HepG2 (cell line): ENCODE measurements around the gene CFAP54. TPM values are rescaled to one million over a fixed set of nuclear protein-coding genes. Genes with fewer than 3 reads are reported as not detected.

Experiments
- ATAC-seq: fragments of 200-7000 bp; cut with Tn5 transposase; 3 replicates; pipeline ENCODE4 v1.9.1; 2020; ENCODE audit warnings: mild to moderate bottlenecking, moderate library complexity
- BruUV-seq: library from RNA; stranded (reverse); fragments of 400-500 nt; replicated peaks from 2 replicates; lab custom pipeline; 2021; lab: Mats Ljungman, UMichigan
- CTCF ChIA-PET: fragments of 300-600 bp; formaldehyde crosslinking; extraction: SDS; loops from one replicate; lab custom pipeline; 2021; ENCODE audit warnings: low total read pairs, inconsistent platforms, low intra/inter-chr PET ratio; lab: Yijun Ruan, JAX
- POLR2A ChIA-PET: fragments of 350-600 bp; sonication (Branson Sonifier 250); formaldehyde crosslinking; loops from one replicate; lab custom pipeline; 2020; ENCODE audit warnings: antibody characterized with exemption, inconsistent platforms; lab: Yijun Ruan, JAX
- DNase-seq: peaks from one replicate; pipeline ENCODE4 v3.0.0-alpha.2; 2015; ENCODE audit warnings: low spot score
- FAIRE-seq: peaks from 3 replicates; lab custom pipeline; 2011; peaks lifted over from hg19 to GRCh38; lab: Jason Lieb, UNC
- H2AFZ ChIP-seq: one replicate; pipeline ENCODE4 v1.6.1; 2011; ENCODE audit warnings: low read length, inconsistent platforms
- H3K27ac ChIP-seq: fragments of 300-600 bp; 3 replicates; pipeline ENCODE4 v1.8.0; 2011; ENCODE audit warnings: mixed run types, mild to moderate bottlenecking, mixed read lengths, low read length, inconsistent platforms; ENCODE audit not compliant: insufficient read depth; ENCODE audit errors: extremely low read length
- H3K27me3 ChIP-seq, 2 experiments: fragments of 200-600 bp in 1 of 2; 2 replicates in 1 of 2; 3 replicates in 1 of 2; pipeline versions ENCODE4 v1.6.0 to v1.8.0; 2011; ENCODE audit warnings: low read length in 2 of 2, mild to moderate bottlenecking in 2 of 2, moderate library complexity in 2 of 2, inconsistent platforms in 1 of 2; ENCODE audit not compliant: insufficient read depth in 2 of 2, control insufficient read depth in 1 of 2
- H3K36me3 ChIP-seq, 2 experiments: fragments of 200-600 bp in 1 of 2; replicated peaks in 1 of 2; 2 replicates in 1 of 2; 3 replicates in 1 of 2; pipeline versions ENCODE4 v1.5.1 to v1.8.0; 2011; ENCODE audit warnings: low read length in 2 of 2, inconsistent platforms in 1 of 2; ENCODE audit not compliant: insufficient read depth in 2 of 2, control insufficient read depth in 1 of 2
- H3K4me1 ChIP-seq: 2 replicates; pipeline ENCODE4 v1.5.1; 2012; ENCODE audit warnings: low read length, inconsistent platforms; ENCODE audit not compliant: insufficient read depth
- H3K4me2 ChIP-seq: 2 replicates; pipeline ENCODE4 v1.6.0; 2011; ENCODE audit warnings: low read depth, low read length, inconsistent platforms
- H3K4me3 ChIP-seq, 3 experiments: fragments of 200-600 bp in 1 of 3; sonication (generic), shearing (Covaris generic) in 1 of 3; replicated peaks in 1 of 3; 2 replicates each; pipeline ENCODE4 v1.5.1; 2011 to 2016; ENCODE audit warnings: low read length in 3 of 3, inconsistent platforms in 2 of 3, low read depth in 2 of 3, mild to moderate bottlenecking in 2 of 3, control low read depth in 1 of 3, mixed read lengths in 1 of 3; ENCODE audit not compliant: insufficient read depth in 1 of 3
- H3K79me2 ChIP-seq: one replicate; pipeline ENCODE4 v1.6.1; 2011; ENCODE audit warnings: low read length, inconsistent platforms; ENCODE audit not compliant: insufficient read depth
- H3K9ac ChIP-seq: 2 replicates; pipeline ENCODE4 v1.6.0; 2011; ENCODE audit warnings: mild to moderate bottlenecking, low read depth, low read length, inconsistent platforms; ENCODE audit not compliant: insufficient read depth
- H3K9me3 ChIP-seq: 2 replicates; pipeline ENCODE4 v1.5.1; 2012; ENCODE audit warnings: mild to moderate bottlenecking, low read length
- H4K20me1 ChIP-seq: 2 replicates; pipeline ENCODE4 v1.6.0; 2011; ENCODE audit warnings: inconsistent platforms, mild to moderate bottlenecking, low read length, moderate library complexity; ENCODE audit not compliant: insufficient read depth
- ARID5B ChIP-seq: IDR thresholded peaks from 2 replicates; pipeline ENCODE4 v1.4.0; 2020; ENCODE audit warnings: mild to moderate bottlenecking, missing genetic modification reagents
- CHD4 ChIP-seq: fragments of 200-600 bp; sonication (generic); IDR thresholded peaks from 2 replicates; pipeline ENCODE4 v1.7.0; 2017; ENCODE audit warnings: mild to moderate bottlenecking, low read length, borderline replicate concordance
- GATAD2A ChIP-seq: IDR thresholded peaks from 2 replicates; pipeline ENCODE4 v1.6.1; 2016
- IKZF5 ChIP-seq: IDR thresholded peaks from 2 replicates; pipeline ENCODE4 v1.6.1; 2018; ENCODE audit warnings: missing genetic modification reagents, mild to moderate bottlenecking, missing compliant biosample characterization
- NR2C2 ChIP-seq: sonication (generic); formaldehyde crosslinking; IDR thresholded peaks from 2 replicates; pipeline ENCODE4 v1.4.0; 2020; ENCODE audit warnings: missing genetic modification reagents, mild to moderate bottlenecking, moderate library complexity, borderline replicate concordance
- ZNF17 ChIP-seq: sonication (generic); formaldehyde crosslinking; IDR thresholded peaks from 2 replicates; pipeline ENCODE4 v1.5.0; 2020; ENCODE audit warnings: mild to moderate bottlenecking, missing genetic modification reagents
- ZNF33A ChIP-seq: sonication (generic); formaldehyde crosslinking; IDR thresholded peaks from 2 replicates; pipeline ENCODE4 v1.5.1; 2020; ENCODE audit warnings: missing genetic modification reagents, mild to moderate bottlenecking, moderate library complexity, borderline replicate concordance
- ZNF512B ChIP-seq: sonication (generic); formaldehyde crosslinking; IDR thresholded peaks from 2 replicates; pipeline ENCODE4 v1.5.1; 2020; ENCODE audit warnings: missing genetic modification reagents, mild to moderate bottlenecking, borderline replicate concordance
- WGBS: methylation state at CpG from one replicate; pipeline ENCODE4 v1.1.6; 2017; ENCODE audit warnings: low lambda C conversion rate; 5-methylcytosine and 5-hydroxymethylcytosine counted together
- in situ Hi-C: cut with HindIII; loops from 2 replicates; pipeline ENCODE4 v1.10.0; 2017; ENCODE audit warnings: low pct_unique_long_range_greater_than_20kb; ENCODE audit not compliant: extremely low pct_ligation_motif_present
- intact Hi-C: fragments of 100-400 bp; cut with micrococcal nuclease; formaldehyde crosslinking; loops from one replicate; pipeline ENCODE4 v1.10.0; 2022; ENCODE audit not compliant: unreplicated experiment
- polyA plus RNA-seq, 8 experiments: library from polyadenylated mRNA; depleted of rRNA in 3 of 8; stranded (reverse) in 7 of 8; unstranded in 1 of 8; fragments of >200 nt; fragmentation: Illumina TruSeq in 4 of 8; extraction: Trizol in 4 of 8; gene quantifications; 2 replicates each; pipeline versions ENCODE4 v1.2.1 to v1.2.3, GENCODE V29; 2011 to 2016; ENCODE audit warnings: low read depth in 4 of 8, missing spikeins in 1 of 8, mixed read lengths in 1 of 8; ENCODE audit not compliant: insufficient read depth in 1 of 8
- total RNA-seq, 5 experiments: library from RNA; depleted of rRNA; stranded (reverse); fragments of >200 nt; fragmentation: Illumina TruSeq; extraction: Trizol; gene quantifications; 2 replicates each; pipeline ENCODE4 v1.2.3, GENCODE V29; 2016; ENCODE audit warnings: low read depth in 1 of 5

Gene CFAP54
- total and polyA plus RNA-seq, 2 of the 13 experiments (the other 11 are each of a cell fraction or from before 2014, with no cell fraction given) = not detected

GRCh38 chr12:96687719-96688118 lies 198.3 kb downstream of the CFAP54 start:
- WGBS = 35% methylated on average over 4 of the region's 4 CpGs
- Histone ChIP-seq H3K27ac (no peak overlapping the region), H3K4me3 (no peak overlapping the region), H2AFZ (no peak overlapping the region), H3K4me1 (no peaks in the 10 kb centered on the region), H3K4me2 (no peak overlapping the region), H3K9me3 (no peaks in the 10 kb centered on the region), H3K79me2 (no peaks in the 10 kb centered on the region), H3K27me3 (no peaks in the 10 kb centered on the region; a peak in 1 of 5 replicates), H4K20me1 (no peaks in the 10 kb centered on the region), H3K9ac (no peak overlapping the region), H3K36me3 (no peaks in the 10 kb centered on the region)
- ChIA-PET CTCF (no interaction called here), POLR2A (no interaction called here)
- intact Hi-C loops (no loop called here), in situ Hi-C loops (no loop called here)
- DNase-seq (no peak), FAIRE-seq (no peak), ATAC-seq (no peak)
- no peak for TF ChIP-seq CHD4
- TF ChIP-seq ARID5B (CRISPR knock-in tag) = no peak
- no peak for TF ChIP-seq ZNF17 (CRISPR knock-in tag)
- no peak for TF ChIP-seq IKZF5 (CRISPR knock-in tag)
- no peak for TF ChIP-seq NR2C2 (CRISPR knock-in tag)
- TF ChIP-seq ZNF512B = no peak
- TF ChIP-seq ZNF33A = no peak
- TF ChIP-seq GATAD2A (CRISPR knock-in tag) = no peak
- no TSS peak for BruUV-seq
